HG03108 (cell line): Measurements from ENCODE around the gene RWDD2A.

Experiments used
- ATAC-seq: cut with Tn5 transposase; IDR thresholded peaks from one replicate; pipeline ENCODE4 v1.9.1; 2021; ENCODE audit warnings: moderate library complexity; ENCODE audit not compliant: unreplicated experiment

RWDD2A gene

DNA sequence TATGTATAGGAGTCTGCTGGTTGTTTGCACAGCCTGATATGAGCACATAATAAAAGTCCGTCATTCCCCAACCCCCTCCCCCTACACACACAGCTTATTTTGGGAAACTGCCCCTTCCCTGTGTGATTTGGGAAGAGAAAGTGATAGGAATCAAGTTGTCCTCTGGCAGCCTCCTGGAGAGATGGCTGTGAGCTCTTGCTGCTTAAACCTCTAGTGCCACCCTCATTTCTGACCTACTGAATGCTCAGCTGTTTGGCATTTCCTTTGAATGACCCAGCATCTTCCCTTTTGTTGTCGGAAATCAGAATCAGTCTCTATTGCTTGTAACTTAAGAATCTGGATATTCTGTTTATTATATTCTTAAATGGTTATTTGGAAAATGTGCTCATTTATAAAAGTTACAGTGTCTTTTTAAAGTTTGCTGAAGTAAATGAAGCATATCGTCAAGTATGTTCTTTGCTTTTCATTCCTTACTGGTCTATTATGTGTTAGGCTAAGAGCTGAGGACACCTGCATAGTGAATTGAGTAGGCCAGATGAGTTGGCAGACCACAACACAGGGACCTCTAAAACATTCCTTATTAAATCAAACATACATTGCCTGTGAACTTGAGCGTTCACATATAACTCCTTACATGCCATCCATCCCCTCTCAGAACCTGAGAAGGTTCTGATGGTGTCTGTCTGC lies 5.5 kb downstream of the RWDD2A start:
- ATAC-seq, result no peak

DNA sequence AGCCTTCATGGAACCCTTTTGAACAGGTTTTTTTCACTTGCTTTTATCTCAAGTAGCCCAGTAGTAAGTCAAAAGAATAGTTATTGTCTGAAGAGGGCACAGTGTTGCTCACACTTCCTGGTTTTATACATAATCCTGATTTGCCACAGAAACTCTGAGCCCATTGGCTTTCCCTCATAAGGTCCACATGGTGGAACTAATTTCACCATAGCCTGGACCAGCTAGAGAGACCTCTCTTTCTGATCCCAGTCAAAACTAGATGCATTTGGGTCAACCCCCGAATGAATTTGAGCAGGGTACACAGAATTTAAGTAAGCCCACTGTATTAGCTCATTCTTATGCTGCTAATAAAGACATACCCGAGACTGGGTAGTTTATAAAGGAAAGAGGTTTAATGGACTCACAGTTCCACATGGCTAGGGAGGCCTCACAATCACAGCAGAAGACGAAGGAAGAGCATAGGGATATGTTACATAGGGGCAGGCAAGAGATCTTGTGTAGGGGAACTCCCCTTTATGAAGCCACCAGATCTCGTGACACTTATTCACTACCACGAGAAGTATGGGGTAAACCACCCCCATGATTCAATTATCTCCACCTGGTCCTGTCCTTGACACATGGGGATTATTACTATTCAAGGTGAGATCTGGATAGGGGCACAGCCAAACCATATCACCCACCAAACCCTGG lies 6.2 kb downstream of the RWDD2A start:
- no peak for ATAC-seq

DNA sequence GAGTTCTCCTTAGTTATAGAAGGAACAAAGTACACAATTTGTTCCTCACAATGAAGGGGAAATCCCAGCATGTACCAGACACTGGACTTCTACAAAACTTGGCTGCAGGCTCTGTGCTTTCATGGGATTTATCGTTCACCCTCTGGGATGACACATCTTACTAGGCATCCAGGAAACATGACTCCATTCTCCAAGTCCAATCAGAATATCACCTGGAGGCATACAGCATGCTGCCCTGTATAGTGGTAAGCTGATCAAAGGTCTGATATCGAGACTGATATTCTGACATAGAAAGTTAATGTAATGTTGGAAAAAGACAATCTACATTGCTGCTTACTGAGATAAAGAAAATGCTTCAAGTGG lies 6.7 kb downstream of the RWDD2A start:
- no peak for ATAC-seq

DNA sequence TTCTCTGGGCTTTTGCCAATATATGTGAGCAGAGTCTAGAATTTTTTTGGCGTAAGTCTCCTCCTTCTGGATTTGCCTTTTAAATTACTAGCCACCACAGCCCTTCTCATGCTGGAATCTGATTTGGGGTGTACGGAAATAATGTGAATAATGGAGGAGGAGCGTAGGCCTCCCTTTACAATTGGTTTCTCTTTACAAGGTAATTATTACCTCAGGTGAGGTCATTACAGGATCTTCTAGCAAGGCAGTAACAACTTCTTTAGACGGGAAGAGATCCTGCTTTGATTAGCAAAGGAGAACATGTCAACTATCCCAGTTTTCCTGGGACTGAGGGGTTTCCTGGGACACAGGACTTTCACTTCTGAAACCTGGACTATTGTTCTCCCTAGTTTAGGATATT lies 8.9 kb downstream of the RWDD2A start:
- ATAC-seq, result no peak

DNA sequence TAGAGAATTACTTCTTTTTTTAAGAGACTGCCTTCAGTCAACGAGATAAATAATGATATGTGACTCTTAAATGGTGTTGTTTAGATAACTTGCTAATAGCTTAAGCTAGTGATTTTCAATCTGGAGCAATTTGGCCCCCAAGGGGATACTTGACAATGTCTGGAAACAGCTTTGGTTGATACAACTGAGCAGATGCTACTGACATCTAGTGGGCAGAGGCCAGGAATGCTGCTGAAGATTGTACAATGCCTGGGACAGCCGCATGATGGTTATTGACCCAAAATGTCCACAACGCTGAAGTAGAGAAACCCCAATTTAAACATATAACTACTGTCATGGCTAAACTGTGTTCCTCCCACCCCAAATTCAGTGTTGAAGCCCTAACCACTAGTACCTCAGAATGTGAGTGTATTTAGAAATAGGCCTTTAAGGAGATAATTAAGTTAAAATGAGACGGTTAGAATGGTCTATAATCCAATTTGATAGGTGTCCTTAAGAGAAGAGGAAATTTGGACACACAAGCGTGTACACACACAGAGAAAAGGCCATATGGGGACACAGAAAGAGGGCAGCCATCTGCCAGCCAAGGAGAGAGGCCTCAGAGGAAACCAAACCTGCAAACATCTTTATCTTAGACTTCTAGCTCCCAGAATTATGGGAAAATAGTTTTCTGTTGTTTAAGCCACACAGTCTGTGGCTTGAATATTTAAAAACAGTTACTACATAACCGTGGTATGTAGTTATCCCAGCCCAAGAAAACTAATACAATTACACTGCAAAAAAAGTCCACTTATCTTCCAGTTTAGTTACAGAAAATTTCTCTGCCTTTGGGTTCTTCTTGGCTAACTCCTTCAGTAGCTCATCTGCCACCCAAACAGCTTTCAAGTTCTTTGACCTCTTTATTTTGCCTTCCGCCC lies 22.2 kb downstream of the RWDD2A start:
- peak; percentile 99 for ATAC-seq

DNA sequence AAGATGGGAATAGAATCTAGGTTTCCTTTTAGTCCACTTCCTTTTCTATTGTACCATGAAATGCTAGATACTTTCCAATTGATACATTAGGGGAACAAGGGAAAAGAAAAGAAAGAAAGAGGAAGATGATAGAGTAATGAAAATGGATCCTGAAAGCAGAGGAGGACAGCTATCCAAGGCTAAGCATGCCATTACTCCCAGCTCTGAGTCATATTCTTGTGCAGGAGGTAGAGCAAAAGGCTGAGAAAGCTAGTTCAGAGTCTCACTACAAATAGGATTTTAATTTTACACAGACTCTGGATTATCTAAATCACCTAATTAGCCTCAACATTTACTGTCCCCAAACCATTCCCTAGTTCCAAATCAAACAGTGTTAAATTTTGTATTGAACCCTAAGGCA lies 23.6 kb downstream of the RWDD2A start:
- ATAC-seq, result no peak

DNA sequence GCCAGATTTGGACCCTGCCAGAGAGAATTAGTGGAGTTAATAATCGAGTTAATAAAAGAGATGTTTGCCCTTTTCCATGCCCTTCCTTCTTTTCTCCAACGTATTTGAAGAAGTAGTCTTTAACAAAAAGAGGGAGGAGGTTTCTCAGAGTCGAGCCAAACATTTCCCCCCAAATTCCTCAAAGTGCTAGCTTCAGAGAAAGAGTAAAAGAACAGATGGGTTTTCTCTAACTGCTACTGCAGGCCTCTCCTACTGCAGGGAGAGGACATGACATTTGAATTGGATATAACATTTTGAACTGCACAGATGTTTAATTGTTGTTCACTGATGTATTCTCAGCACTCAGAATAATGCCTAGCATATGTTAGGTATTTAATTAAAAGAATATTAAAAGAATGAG lies 25.5 kb downstream of the RWDD2A start:
- ATAC-seq, result no peak

DNA sequence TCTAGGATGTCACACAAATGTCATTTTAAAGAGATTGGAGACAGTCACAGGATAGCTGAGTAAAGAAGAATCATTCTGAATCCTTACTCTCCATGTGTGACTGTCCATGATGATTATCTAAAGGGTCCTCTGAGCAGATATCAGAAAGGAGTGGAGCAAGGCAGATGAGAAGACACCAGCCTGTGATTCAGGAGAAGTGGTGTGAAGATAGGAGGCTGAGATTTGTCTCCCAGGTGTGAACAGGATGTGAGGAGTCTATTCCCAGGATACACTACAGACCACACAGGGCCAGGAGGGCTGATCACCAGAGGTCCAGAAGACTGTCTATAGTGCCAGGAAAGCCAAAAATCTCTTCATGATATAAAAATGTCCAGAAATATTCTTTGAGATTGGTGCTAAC lies 27.0 kb downstream of the RWDD2A start:
- ATAC-seq, result no peak

DNA sequence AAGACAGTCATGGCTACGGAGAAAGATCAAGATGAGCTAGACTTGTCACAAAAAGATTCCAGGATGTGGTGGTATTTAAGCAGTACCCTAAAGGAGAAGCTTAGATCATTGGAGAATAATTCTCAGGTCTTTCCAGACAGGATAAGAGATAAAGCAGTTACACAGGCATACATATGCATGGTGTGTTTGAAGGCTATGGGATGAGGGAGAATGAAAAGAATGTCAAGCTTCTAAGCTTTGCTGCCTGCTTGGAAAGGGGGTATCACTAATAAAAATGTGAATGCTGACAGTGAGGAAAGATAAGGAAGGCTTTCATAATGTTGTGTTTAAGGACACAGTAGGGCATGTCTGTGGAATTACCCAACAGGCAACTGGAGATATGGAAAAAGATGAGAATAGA lies 28.1 kb downstream of the RWDD2A start:
- ATAC-seq, result no peak

DNA sequence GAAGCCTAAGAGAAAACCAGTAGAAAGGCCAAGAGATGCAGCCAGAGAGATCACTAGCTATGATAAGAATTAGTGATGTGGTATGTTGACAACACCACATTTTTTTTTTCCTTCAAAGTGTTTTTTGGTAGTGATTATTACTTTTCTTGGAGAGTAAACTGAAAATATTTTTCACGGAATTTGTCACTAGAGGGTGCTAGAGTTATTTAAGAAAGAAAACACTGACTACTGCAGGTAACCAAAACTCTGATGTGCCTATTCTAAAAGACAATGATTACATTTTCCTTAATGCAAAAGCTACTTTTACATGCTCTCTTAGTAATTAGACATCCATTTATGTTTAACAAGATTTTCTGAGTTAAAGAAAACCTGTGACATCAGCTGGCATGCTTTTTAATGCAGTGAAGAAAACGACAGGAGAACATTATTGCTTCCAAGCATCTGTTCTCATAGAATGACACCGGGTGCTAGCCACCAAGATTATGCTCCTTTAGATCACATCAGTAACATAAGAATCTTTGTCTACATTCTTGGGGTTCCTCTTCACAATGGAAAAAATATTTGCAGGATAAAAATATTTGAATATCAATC lies 28.8 kb downstream of the RWDD2A start:
- no peak for ATAC-seq

DNA sequence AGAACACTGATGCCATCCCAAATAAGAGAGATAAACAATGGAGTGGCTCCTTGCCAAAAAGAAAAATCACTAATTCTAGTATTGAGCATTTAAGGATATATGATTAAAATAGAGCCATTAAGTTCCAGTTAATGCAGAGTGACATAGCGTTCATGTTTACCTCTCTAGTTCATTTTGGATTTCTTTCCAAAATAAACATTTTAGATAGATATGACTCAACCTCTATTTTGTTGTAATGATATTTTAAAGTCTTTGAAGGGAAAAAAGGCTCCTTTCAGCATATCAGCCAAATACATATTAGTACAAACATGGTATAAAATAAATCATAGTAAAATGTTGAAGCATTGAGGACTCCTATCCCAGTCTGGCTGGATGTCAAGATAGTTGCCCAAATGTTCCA lies 33.4 kb downstream of the RWDD2A start:
- ATAC-seq, result no peak

DNA sequence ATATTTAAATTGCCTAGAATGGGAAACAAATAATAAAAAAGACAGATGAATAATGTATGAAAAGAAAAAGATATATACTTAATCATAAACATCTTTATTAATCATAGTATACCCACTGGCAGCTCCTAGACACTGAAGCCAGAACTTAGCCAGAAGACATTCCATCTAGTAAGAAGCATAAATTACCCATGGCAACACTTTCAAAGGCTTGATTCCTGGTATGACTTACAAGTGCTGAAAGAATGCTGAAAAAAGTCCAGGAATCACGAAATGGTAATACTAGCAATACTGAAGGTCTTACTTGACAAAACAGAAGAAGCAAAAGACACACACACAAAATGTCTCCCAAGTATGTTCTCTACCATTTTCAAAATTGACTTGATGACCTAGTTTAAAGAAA lies 38.0 kb downstream of the RWDD2A start:
- no peak for ATAC-seq

DNA sequence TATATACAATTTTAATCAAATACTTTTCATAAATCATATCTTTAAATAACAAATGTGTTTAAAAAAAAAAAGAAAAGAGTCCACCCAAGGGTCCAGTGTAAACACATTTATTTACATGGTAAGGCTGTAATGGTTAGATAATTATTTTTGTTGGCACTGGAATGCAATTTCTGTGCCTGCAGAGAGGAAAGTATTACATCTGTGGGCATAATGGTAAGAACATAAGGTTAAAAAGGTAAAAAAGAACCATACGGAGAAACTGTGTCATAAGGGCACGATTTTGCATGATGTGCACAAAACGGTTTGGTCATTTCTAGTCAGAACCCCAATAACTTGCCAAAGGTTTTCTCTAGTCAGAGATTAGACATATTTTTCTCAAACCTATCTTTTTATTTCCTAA lies 54.3 kb downstream of the RWDD2A start:
- no peak for ATAC-seq
